ENCODE measurements around the gene LIPJ.

The LIPJ gene

DNA sequence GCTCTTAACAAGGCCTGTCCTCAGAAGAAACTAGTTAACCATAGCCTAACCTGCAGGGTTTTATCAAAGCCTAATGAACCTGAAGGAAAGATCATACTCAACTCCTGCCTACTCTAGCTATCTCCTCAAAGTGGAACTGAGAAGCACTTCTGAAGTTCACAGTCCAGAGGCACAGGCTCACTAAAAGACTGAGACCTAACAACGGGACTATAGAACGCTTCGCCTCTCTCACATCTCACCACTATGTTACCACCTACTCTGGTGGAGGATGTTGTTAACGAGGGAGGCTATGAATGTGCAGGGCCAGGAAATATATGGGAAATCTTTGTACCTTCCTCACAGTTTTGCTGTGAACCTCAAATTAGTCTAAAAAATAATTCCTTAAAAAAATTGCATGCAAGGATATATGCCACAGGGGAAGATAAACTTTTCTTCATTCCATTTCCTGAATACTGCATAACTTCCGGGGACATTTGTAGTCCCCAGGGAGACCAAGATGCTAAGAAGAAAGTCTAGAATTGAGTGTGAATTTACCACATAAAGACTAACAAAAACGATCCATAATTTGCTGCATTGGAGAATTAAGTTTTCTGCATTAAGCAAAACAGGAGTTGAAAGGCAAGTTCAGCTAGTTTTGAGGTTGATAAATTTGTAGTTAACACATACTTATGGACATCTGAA is 21.6 kb downstream of the LIPJ start:
- DNase-seq = no peak

DNA sequence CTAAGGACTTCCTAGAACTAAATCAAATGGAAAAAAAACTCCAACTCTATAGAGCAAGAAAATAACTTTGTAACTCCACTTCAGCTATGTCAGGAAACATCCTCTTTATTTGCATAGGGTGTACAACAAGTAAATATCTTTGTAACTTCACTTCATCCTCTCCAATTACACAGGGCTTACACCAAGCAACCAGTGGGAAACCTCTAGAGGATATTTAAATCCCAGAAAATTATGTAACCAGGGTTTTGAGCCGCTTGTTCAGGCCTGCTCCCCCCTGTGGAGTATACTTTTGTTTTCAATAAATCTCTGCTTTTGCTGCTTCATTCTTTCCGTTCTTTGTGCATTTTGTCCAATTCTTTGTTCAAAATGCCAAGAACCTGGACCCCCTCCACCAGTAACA is 22.2 kb downstream of the LIPJ start:
- DNase-seq = no peak

DNA sequence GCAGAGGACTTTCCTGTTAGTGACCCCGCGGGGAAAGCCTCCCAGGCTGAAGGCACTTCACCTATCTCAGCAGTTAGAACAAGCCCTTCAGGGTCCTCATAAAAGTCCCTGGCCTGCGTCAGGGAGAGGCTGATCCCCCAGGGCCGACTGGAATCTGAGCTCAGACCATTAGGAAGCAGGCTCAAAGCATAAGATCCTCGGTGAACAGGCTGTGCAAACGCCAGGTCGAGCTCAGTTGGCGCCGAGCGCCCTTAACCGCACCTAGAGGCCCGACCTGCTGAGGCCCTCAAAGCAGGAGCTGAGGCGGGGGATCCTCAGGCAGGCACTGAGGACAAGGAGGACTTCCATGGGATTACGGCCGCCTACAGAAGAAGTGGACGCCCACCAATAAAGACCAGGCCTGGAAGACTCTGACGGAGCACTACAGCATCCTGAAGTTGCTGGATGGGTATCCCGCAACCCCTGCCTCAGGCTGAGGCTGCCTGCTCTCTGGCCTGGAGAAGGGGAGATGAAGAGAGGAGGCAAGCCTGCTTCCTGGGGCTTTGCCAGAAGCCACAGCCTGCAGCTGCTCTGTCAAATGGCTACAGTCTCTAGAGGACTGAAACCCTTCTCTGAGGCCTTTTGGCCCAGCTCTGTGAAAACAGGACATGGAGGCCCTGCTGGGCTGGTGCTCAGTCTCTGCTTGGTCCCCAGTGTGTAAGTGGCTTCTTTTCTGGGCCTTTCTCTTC is 29.9 kb downstream of the LIPJ start:
- DNase-seq = no peak

GRCh38 chr10:88617772-88618300 is 31.3 kb downstream of the LIPJ start:
- DNase-seq = no peak

GRCh38 chr10:88618496-88618895 is 31.9 kb downstream of the LIPJ start:
- DNase-seq = no peak

DNA sequence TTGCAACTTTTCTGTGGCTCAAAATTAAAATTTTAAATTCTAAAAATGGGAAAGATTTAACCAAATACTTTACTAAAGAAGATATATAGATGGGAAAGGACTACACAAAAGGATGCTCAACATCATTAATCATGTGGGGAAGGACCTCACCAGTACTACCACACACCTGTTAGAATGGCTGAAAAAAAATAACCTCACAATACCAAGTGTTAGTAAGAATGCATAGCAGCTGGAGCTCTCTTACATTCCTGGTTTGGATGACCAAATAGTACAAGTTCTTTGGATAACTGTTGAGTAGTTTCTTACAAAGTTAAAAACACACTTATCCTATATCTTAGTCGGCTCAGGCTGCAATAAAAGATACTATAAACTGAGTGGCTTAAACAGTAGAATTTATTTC is 33.9 kb downstream of the LIPJ start:
- no peak for DNase-seq

- DNase-seq = no peak
Measured at GRCh38 chr10:88623835-88624234, 37.3 kb downstream of the LIPJ start.

DNA sequence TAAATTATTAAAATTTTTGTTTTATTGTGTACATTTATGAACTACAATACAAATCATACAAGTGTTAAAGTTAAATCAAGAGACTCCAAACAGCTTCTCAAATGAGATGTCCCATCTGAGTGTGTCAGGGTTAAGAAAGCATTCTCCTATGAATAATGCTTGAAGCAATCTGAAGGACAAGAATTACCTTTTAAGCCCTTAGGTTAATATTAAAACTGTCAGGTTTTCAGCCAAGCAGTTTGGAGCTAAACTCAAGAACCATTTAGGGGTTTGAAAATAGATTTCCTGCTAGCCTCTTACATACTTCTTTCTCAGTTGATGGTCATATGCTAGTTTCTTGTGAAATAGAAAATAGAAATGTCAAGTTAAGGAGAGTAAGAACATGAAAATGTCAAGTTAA is 38.3 kb downstream of the LIPJ start:
- DNase-seq = no peak

DNA sequence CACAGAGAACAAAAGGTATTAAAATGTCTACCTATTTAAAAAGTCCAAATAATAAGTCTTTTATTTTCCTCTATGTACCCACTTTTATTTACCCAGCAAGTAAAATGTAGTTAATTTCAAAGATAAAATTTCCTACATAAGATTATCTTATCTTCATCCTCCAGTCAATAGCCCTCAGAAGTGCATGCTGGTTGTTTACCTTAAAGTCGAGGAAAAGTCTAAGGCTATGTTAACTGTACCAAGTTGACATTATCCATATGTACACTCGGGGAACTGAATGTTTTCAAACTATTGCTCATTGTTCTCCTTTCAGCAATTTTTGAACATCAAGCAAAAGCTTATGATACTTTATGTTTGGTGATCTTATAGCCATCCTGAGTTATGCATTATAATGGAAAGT is 53.6 kb downstream of the LIPJ start:
- DNase-seq = no peak

- DNase-seq = no peak
Measured at GRCh38 chr10:88642209-88642608, 55.6 kb downstream of the LIPJ start.

DNA sequence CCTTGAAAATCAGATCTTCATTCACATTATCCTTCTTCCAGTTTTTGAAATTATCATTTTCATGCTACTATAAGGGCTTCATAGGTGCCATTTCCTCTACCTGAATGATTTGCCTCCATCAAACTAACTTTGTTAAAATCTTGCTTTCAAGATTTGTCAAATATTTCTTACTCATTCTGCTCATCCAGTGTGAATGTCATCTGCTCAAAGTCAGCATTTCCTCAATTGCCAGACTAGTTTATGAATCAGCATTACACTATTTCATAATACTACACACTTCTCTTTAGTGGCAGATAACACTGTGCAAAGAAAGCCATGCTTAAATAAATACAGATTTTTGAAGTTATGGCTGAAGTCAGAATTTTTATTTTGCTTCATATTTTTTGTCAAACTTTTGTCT is 56.4 kb downstream of the LIPJ start:
- DNase-seq = no peak

GRCh38 chr10:88647061-88647615 is 60.6 kb downstream of the LIPJ start:
- no peak for DNase-seq

- no peak for DNase-seq
Measured at GRCh38 chr10:88651101-88651551, 64.6 kb downstream of the LIPJ start.

GRCh38 chr10:88652616-88653015 is 66.1 kb downstream of the LIPJ start:
- no peak for DNase-seq
